ENCODE data around the gene ZNF791.

DNA sequence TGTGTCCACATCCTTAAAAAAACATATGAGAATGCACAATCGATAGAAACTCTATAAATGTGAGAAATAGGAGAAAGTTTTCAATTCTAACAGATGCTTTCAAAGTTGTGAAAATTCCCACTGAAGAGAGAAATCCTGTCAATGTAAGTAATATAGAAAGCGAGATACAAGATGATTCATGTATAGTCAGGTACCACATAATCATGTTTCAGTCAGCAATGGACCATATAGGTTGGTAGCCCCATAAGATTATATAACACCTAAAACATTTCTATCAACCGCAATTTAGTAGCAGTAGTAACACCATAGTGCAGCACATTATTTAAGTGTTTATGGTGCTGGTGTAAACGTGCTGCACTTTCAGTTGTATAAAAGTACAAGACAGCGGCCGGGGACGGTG lies 18.5 kb downstream of the ZNF791 start:
- TF ChIP-seq, protein P1, sequence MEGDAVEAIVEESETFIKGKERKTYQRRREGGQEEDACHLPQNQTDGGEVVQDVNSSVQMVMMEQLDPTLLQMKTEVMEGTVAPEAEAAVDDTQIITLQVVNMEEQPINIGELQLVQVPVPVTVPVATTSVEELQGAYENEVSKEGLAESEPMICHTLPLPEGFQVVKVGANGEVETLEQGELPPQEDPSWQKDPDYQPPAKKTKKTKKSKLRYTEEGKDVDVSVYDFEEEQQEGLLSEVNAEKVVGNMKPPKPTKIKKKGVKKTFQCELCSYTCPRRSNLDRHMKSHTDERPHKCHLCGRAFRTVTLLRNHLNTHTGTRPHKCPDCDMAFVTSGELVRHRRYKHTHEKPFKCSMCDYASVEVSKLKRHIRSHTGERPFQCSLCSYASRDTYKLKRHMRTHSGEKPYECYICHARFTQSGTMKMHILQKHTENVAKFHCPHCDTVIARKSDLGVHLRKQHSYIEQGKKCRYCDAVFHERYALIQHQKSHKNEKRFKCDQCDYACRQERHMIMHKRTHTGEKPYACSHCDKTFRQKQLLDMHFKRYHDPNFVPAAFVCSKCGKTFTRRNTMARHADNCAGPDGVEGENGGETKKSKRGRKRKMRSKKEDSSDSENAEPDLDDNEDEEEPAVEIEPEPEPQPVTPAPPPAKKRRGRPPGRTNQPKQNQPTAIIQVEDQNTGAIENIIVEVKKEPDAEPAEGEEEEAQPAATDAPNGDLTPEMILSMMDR (IDR thresholded peaks at IDR 0.05; ENCODE audit: low read depth, low read length, missing input control), result no peak
- no peak for TF ChIP-seq TAF1 (conservative IDR thresholded peaks at IDR 0.05)
- TF ChIP-seq, protein P2, sequence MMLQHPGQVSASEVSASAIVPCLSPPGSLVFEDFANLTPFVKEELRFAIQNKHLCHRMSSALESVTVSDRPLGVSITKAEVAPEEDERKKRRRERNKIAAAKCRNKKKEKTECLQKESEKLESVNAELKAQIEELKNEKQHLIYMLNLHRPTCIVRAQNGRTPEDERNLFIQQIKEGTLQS (IDR thresholded peaks at IDR 0.05), result no peak
- TF ChIP-seq JUND (IDR thresholded peaks at IDR 0.05), result no peak
- TF ChIP-seq RAD21 (IDR thresholded peaks at IDR 0.05), result no peak
- TF ChIP-seq YY1 (IDR thresholded peaks at IDR 0.05), result no peak
- TF ChIP-seq, protein P3, sequence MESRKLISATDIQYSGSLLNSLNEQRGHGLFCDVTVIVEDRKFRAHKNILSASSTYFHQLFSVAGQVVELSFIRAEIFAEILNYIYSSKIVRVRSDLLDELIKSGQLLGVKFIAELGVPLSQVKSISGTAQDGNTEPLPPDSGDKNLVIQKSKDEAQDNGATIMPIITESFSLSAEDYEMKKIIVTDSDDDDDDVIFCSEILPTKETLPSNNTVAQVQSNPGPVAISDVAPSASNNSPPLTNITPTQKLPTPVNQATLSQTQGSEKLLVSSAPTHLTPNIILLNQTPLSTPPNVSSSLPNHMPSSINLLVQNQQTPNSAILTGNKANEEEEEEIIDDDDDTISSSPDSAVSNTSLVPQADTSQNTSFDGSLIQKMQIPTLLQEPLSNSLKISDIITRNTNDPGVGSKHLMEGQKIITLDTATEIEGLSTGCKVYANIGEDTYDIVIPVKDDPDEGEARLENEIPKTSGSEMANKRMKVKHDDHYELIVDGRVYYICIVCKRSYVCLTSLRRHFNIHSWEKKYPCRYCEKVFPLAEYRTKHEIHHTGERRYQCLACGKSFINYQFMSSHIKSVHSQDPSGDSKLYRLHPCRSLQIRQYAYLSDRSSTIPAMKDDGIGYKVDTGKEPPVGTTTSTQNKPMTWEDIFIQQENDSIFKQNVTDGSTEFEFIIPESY (IDR thresholded peaks at IDR 0.05), result no peak
